OCI-LY3 (cell line): ENCODE results near the gene SERTM1.

Source experiments
- EZH2phosphoT487 ChIP-seq: fragments of 200-600 bp; shearing (Covaris generic); IDR thresholded peaks from 2 replicates; pipeline ENCODE4 v1.6.1; 2018; ENCODE audit warnings: antibody characterized with exemption, mixed run types, low read depth
- TF ChIP-seq, protein P1 (sequence below): fragments of 200-600, 300-600 bp; sonication (generic); IDR thresholded peaks from 2 replicates; pipeline ENCODE4 v1.5.1; 2014; ENCODE audit warnings: antibody characterized with exemption, low read length, low read depth

DNA sequence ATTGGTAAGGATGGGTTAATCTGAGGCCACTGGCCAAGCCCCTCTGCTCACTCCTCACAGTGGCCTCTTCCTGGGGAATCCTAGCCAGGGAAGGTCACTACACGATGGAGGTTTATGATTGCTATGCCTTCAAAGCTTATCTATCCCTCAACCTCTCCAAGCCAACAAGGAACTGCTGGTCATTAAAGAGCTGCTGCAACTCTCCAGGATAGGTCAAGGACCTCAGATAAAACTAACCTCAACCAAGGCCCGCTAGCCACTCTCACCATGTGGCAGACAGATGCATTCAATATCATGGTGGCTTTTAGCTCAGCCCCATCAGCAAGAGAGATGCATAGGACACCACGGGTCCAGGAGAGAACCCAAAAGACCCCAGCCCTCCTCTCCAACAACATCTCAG, 71.6 kb downstream of the SERTM1 start:
- TF ChIP-seq, protein P1, sequence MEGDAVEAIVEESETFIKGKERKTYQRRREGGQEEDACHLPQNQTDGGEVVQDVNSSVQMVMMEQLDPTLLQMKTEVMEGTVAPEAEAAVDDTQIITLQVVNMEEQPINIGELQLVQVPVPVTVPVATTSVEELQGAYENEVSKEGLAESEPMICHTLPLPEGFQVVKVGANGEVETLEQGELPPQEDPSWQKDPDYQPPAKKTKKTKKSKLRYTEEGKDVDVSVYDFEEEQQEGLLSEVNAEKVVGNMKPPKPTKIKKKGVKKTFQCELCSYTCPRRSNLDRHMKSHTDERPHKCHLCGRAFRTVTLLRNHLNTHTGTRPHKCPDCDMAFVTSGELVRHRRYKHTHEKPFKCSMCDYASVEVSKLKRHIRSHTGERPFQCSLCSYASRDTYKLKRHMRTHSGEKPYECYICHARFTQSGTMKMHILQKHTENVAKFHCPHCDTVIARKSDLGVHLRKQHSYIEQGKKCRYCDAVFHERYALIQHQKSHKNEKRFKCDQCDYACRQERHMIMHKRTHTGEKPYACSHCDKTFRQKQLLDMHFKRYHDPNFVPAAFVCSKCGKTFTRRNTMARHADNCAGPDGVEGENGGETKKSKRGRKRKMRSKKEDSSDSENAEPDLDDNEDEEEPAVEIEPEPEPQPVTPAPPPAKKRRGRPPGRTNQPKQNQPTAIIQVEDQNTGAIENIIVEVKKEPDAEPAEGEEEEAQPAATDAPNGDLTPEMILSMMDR: no peak
- TF ChIP-seq EZH2phosphoT487: no peak
